Colonic mucosa (tissue), 4 donors: ENCODE measurements around the gene FZR1. TPM values are rescaled to one million over a fixed set of nuclear protein-coding genes. Genes with fewer than 3 reads are reported as not detected.

Experiments
- DNase-seq: peaks from one replicate; pipeline ENCODE4 v3.0.0-alpha.2; 2020
- H3K27ac ChIP-seq: fragments of 200-600 bp; one replicate; pipeline ENCODE4 v1.8.0; 2021
- H3K27me3 ChIP-seq: fragments of 200-600 bp; one replicate; pipeline ENCODE4 v1.8.0; 2021
- H3K36me3 ChIP-seq: fragments of 200-600 bp; one replicate; pipeline ENCODE4 v1.8.0; 2021
- H3K4me1 ChIP-seq: fragments of 200-600 bp; one replicate; pipeline ENCODE4 v1.8.0; 2021; ENCODE audit warnings: mild to moderate bottlenecking
- H3K4me3 ChIP-seq: fragments of 200-600 bp; one replicate; pipeline ENCODE4 v1.8.0; 2021
- H3K9ac ChIP-seq, 2 donors: one replicate each; pipeline ENCODE4 v1.7.0; 2013; ENCODE audit warnings: control low read depth in 2 of 2, low read depth in 2 of 2, low read length in 2 of 2
- H3K9me3 ChIP-seq: fragments of 200-600 bp; one replicate; pipeline ENCODE4 v1.8.0; 2021
- intact Hi-C: fragments of 100-400 bp; cut with DNase I; formaldehyde crosslinking; loops from one replicate; pipeline ENCODE4 v1.14.1; 2022
- total RNA-seq, 2 donors: library from RNA; stranded (reverse); fragmentation: NEBNext Ultra II Directional in 1 of 2; extraction: Animal tissue kit (Norgen Biotek cat#: 25700) in 1 of 2; gene quantifications; one replicate each; pipeline ENCODE4 v1.2.1, GENCODE V29; 2021
- TF ChIP-seq, protein P1 (sequence below): fragments of 200-600 bp; IDR thresholded peaks from one replicate; pipeline ENCODE4 v1.8.0; 2022; ENCODE audit warnings: antibody characterized with exemption, mild to moderate bottlenecking
- donor health status: healthy.
- donor health status: DM: no; HTN: no; CAD: no.
- donor health status: DM: no; HTN: no; CAD: no.

FZR1 gene
- total RNA-seq, 2 donors from 2014 or later = 45.8 to 62.5 TPM

DNA sequence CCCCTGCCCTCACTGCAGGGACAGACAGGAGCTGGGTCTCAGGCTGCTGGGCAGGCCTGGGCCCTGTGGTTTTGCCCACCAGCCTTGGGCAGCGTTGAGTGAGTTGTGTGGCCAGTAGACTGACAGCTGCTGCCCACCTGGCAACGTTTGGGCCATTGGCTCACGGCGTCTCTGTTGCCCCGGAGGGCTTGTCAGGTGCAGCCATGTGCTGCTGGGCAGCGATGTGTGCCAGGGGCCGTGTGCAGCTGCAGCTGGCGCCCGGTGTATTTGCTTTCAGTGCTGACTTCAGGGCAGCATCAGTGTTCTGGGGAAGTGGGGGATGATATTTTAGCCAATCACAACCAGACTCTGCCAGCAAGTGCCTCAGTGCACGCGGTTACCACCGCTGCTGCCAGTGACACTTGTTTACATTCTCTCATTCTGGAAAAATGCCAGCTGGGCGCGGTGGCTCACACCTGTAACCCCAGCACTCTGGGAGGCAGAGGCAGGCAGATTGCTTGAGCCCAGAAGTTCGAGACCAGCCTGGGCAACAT, 10.6 kb downstream of the FZR1 start:
- peak; percentile 67 for DNase-seq
- H3K36me3 ChIP-seq = no peaks in the 10 kb centered on the region
- no peak overlapping the region for H3K4me3 ChIP-seq
- H3K9ac ChIP-seq = no peak overlapping the region
- no peak overlapping the region for H3K27ac ChIP-seq
- H3K4me1 ChIP-seq = peaks cover 5% of the 10 kb centered on the region
- H3K9me3 ChIP-seq = no peaks in the 10 kb centered on the region
- intact Hi-C loops = no loop called here
- no peaks in the 10 kb centered on the region for H3K27me3 ChIP-seq
- TF ChIP-seq, protein P1, sequence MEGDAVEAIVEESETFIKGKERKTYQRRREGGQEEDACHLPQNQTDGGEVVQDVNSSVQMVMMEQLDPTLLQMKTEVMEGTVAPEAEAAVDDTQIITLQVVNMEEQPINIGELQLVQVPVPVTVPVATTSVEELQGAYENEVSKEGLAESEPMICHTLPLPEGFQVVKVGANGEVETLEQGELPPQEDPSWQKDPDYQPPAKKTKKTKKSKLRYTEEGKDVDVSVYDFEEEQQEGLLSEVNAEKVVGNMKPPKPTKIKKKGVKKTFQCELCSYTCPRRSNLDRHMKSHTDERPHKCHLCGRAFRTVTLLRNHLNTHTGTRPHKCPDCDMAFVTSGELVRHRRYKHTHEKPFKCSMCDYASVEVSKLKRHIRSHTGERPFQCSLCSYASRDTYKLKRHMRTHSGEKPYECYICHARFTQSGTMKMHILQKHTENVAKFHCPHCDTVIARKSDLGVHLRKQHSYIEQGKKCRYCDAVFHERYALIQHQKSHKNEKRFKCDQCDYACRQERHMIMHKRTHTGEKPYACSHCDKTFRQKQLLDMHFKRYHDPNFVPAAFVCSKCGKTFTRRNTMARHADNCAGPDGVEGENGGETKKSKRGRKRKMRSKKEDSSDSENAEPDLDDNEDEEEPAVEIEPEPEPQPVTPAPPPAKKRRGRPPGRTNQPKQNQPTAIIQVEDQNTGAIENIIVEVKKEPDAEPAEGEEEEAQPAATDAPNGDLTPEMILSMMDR = no peak

DNA sequence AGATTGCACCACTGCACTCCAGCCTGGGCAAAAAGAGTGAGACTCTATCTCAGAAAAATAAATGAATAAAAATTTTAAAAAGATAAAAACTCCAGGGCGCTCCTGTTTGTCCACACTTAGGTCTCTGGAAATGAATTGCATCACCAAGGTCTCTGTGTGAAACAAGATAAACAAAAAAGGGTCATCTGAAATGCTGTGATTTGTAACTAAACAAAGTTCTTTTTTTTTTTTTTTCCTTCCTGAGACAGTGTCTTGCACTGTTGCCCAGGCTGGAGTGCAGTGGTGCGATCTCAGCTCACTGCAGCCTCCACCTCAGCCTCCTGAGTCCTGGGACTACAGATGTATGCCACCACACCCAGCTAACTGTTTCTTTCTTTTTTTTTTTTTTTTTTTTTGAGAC, 11.5 kb downstream of the FZR1 start:
- Histone ChIP-seq H3K27ac (no peak overlapping the region), H3K27me3 (no peaks in the 10 kb centered on the region), H3K9me3 (no peaks in the 10 kb centered on the region), H3K4me1 (peaks cover 5% of the 10 kb centered on the region), H3K4me3 (no peak overlapping the region), H3K36me3 (no peaks in the 10 kb centered on the region), H3K9ac (no peak overlapping the region)
- intact Hi-C loops = no loop called here
- DNase-seq = no peak
- TF ChIP-seq, protein P1 = no peak

DNA sequence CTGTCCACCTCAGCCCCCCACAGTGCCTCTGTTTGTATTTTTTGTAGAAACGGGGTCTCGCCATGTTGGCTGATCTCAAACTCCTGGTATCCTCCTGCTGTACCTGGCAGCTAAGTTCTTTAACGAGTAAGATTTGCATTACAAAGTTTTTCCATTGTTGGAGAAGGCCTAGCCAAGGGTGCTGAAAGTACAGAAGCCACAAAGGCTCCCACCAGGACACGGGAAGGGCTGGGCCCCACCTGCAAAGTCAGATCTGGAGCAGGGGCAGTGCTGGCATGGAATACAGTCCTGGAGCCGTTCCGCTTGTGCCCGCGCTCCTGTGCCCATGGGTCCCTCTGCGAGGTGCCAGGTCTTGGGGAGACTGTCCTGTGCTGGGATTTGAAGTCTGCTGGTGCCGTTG, 12.1 kb downstream of the FZR1 start:
- intact Hi-C loops = no loop called here
- Histone ChIP-seq H3K9ac (no peak overlapping the region), H3K4me3 (no peak overlapping the region), H3K9me3 (no peaks in the 10 kb centered on the region), H3K27ac (no peak overlapping the region), H3K27me3 (no peaks in the 10 kb centered on the region), H3K36me3 (no peaks in the 10 kb centered on the region), H3K4me1 (peaks cover 5% of the 10 kb centered on the region)
- TF ChIP-seq, protein P1 = no peak
- DNase-seq = no peak

DNA sequence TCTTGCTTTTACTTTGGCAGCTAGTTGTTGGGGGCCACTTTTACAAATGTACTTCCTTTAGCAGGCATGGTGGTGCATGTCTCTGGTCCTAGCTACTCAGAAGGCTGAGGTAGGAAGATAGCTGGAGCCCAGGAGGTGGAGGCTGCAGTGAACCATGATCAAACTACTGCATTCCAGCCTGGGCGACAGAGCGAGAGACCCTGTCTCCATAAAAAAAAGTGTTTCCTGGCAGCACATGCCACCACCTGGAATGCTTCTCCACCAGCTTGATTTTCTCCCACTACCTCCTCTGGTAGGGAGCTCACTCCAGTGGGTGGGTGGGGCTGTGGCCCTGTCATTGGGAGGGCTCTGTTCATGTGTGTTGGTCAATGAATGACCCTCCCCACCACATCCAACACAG, 12.5 kb downstream of the FZR1 start:
- no peak for DNase-seq
- Histone ChIP-seq H3K9me3 (no peaks in the 10 kb centered on the region), H3K36me3 (no peaks in the 10 kb centered on the region)

DNA sequence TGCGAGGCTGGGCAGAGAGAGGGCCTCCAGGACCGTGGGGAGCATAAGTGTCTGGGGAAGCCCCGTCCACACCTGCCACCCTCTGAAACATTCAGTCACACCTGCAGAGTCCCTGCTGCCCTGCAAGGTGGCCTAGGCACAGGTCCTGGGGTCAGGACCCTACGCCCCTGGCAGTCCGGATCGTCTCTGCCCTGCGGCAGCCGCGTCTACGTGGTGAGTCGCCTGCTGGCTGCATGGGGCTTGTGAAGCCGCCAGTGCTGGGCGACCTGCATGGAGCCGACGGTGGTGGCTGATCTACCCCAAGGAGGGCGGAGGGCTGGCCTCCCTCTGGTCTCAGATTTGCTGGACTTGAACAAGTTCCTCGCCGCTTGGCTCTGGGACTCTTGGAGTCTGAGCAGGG, 13.0 kb downstream of the FZR1 start:
- H3K27me3 ChIP-seq = no peaks in the 10 kb centered on the region
- H3K27ac ChIP-seq = no peak overlapping the region
- peaks cover under 1% of the 10 kb centered on the region for H3K36me3 ChIP-seq
- DNase-seq = no peak
- intact Hi-C loops = no loop called here
- H3K9me3 ChIP-seq = no peaks in the 10 kb centered on the region
- H3K9ac ChIP-seq = no peak overlapping the region
- H3K4me3 ChIP-seq = no peak overlapping the region
- TF ChIP-seq, protein P1 = no peak
- peaks cover 5% of the 10 kb centered on the region for H3K4me1 ChIP-seq

More for the DNA sequence above, 12.5 kb downstream of the FZR1 start:
- H3K4me1 ChIP-seq = peaks cover 5% of the 10 kb centered on the region
- H3K27me3 ChIP-seq = no peaks in the 10 kb centered on the region
- no peak overlapping the region for H3K27ac ChIP-seq
- intact Hi-C loops = no loop called here
- H3K9ac ChIP-seq = no peak overlapping the region
- TF ChIP-seq, protein P1 = no peak
- H3K4me3 ChIP-seq = no peak overlapping the region
